Type B pancreatic cell (in vitro differentiated cells): ENCODE data around the gene ADGRF3. TPM values are rescaled to one million over a fixed set of nuclear protein-coding genes. Genes with fewer than 3 reads are reported as not detected.
"Not testable (repeated sequence)": the region's sequence is repeated elsewhere in the genome, so short reads cannot be mapped to it uniquely, and the experiment has no call there.

ENCODE experiments used
- DNase-seq: peaks from one replicate; pipeline ENCODE4 v3.0.0; 2021; ENCODE audit warnings: mixed read lengths; ENCODE audit not compliant: unreplicated experiment; ENCODE audit errors: extremely low spot score
- H3K27ac Mint-ChIP-seq: 2 replicates; pipeline ENCODE4 v1.8.0; 2021; ENCODE audit warnings: mild to moderate bottlenecking, mixed read lengths
- H3K27me3 Mint-ChIP-seq: 2 replicates; pipeline ENCODE4 v1.8.0; 2021; ENCODE audit warnings: mixed read lengths
- H3K36me3 Mint-ChIP-seq: 2 replicates; pipeline ENCODE4 v1.8.0; 2021; ENCODE audit warnings: mixed read lengths
- H3K4me1 Mint-ChIP-seq: one replicate; pipeline ENCODE4 v1.8.0; 2021; ENCODE audit warnings: mixed read lengths; ENCODE audit not compliant: unreplicated experiment
- H3K4me3 Mint-ChIP-seq: 2 replicates; pipeline ENCODE4 v1.8.0; 2021; ENCODE audit warnings: mild to moderate bottlenecking, mixed read lengths
- H3K9me3 Mint-ChIP-seq: 2 replicates; pipeline ENCODE4 v1.8.0; 2021; ENCODE audit warnings: mixed read lengths
- CTCF ChIP-seq: fragments of 200-600 bp; sonication (generic); conservative IDR thresholded peaks from 2 replicates; pipeline ENCODE4 v1.5.0; 2021; ENCODE audit warnings: antibody characterized with exemption, mild to moderate bottlenecking
- total RNA-seq: library from RNA; stranded (reverse); gene quantifications from 2 replicates; pipeline ENCODE4 v1.2.1, GENCODE V29; 2021; ENCODE audit warnings: low replicate concordance

Gene ADGRF3
- total RNA-seq, 1 donor from 2014 or later: 1.2 TPM

GRCh38 chr2:26270373-26270772 lies 76.2 kb downstream of the ADGRF3 start:
- no peaks in the 10 kb centered on the region for H3K9me3 Mint-ChIP-seq
- no peak overlapping the region for H3K27ac Mint-ChIP-seq
- TF ChIP-seq CTCF: no peak

GRCh38 chr2:26269571-26270158 lies 76.9 kb downstream of the ADGRF3 start:
- peaks cover 14% of the 10 kb centered on the region for H3K36me3 Mint-ChIP-seq
- H3K27me3 Mint-ChIP-seq: no peaks in the 10 kb centered on the region
- no peaks in the 10 kb centered on the region for H3K4me1 Mint-ChIP-seq
- H3K9me3 Mint-ChIP-seq: no peaks in the 10 kb centered on the region
- no peak for TF ChIP-seq CTCF
- H3K4me3 Mint-ChIP-seq: no peak overlapping the region
- no peak overlapping the region for H3K27ac Mint-ChIP-seq
- DNase-seq: no peak

More at GRCh38 chr2:26270373-26270772, 76.2 kb downstream of the ADGRF3 start:
- H3K36me3 Mint-ChIP-seq: peaks cover 14% of the 10 kb centered on the region
- DNase-seq: no peak
- H3K4me3 Mint-ChIP-seq: no peak overlapping the region
- no peaks in the 10 kb centered on the region for H3K4me1 Mint-ChIP-seq
- no peaks in the 10 kb centered on the region for H3K27me3 Mint-ChIP-seq

GRCh38 chr2:26268670-26269385 lies 77.8 kb downstream of the ADGRF3 start:
- not testable (repeated sequence) for H3K4me1 Mint-ChIP-seq, H3K9me3 Mint-ChIP-seq, H3K27ac Mint-ChIP-seq, H3K27me3 Mint-ChIP-seq, DNase-seq, H3K4me3 Mint-ChIP-seq
- H3K36me3 Mint-ChIP-seq: peaks cover 14% of the 10 kb centered on the region

- no peak for TF ChIP-seq CTCF
- Mint-ChIP-seq H3K36me3 (peaks cover 14% of the 10 kb centered on the region), H3K27ac (no peak overlapping the region), H3K9me3 (no peaks in the 10 kb centered on the region), H3K27me3 (no peaks in the 10 kb centered on the region), H3K4me3 (no peak overlapping the region), H3K4me1 (no peaks in the 10 kb centered on the region)
- no peak for DNase-seq
These were observed 78.4 kb downstream of the ADGRF3 start for GRCh38 chr2:26268213-26268612.

GRCh38 chr2:26258836-26259235 lies 87.8 kb downstream of the ADGRF3 start:
- not testable (repeated sequence) for H3K27me3 Mint-ChIP-seq, H3K4me1 Mint-ChIP-seq, DNase-seq, H3K27ac Mint-ChIP-seq, H3K4me3 Mint-ChIP-seq, H3K9me3 Mint-ChIP-seq
- H3K36me3 Mint-ChIP-seq: peaks cover 15% of the 10 kb centered on the region

Other genes starting within 250 kb of the ADGRF3 start
- 3.1 and 16.9 TPM in 2 replicates for gene GAREM2, start 173.7 kb downstream of the ADGRF3 start, total RNA-seq
- 125 and 137 TPM in 2 replicates for gene HADHA, start 102.2 kb downstream of the ADGRF3 start, total RNA-seq
- 110 and 123 TPM in 2 replicates for gene HADHB, start 101.8 kb downstream of the ADGRF3 start, total RNA-seq
- 38.8 and 44.9 TPM in 2 replicates for gene SELENOI, start 646 bp downstream of the ADGRF3 start, total RNA-seq
- gene DRC1, start 55.1 kb upstream of the ADGRF3 start, total RNA-seq: 0.33 and 3.7 TPM in 2 replicates
- 0.05 TPM in 1 of 2 replicates, not detected in the other for gene OTOF, start 131.3 kb upstream of the ADGRF3 start, total RNA-seq